Psoas muscle (tissue), 8 donors: ENCODE data around the gene SDSL. TPM values are rescaled to one million over a fixed set of nuclear protein-coding genes. Genes with fewer than 3 reads are reported as not detected.

Experiments
- ATAC-seq, 4 donors: fragments of 200-7000 bp; cut with Tn5 transposase; one replicate each; pipeline ENCODE4 v1.9.1; 2020; ENCODE audit warnings: moderate library complexity in 3 of 4, mild to moderate bottlenecking in 2 of 4
- DNase-seq, 2 donors: peaks; one replicate each; pipeline ENCODE4 v3.0.0-alpha.2; 2020
- H3K27ac ChIP-seq: fragments of 200-600 bp; one replicate; pipeline ENCODE4 v1.8.0; 2022
- H3K27me3 ChIP-seq, 3 donors: fragments of 200-600 bp in 1 of 3; one replicate each; pipeline versions ENCODE4 v1.6.1 to v1.8.0; 2013 to 2022; ENCODE audit warnings: low read length in 2 of 3, mild to moderate bottlenecking in 2 of 3, moderate library complexity in 1 of 3; ENCODE audit not compliant: insufficient read depth in 3 of 3
- H3K36me3 ChIP-seq, 2 donors: fragments of 200-600 bp in 1 of 2; one replicate each; pipeline versions ENCODE4 v1.6.1 to v1.8.0; 2013 to 2022; ENCODE audit warnings: low read depth in 1 of 2, mild to moderate bottlenecking in 1 of 2, moderate library complexity in 1 of 2; ENCODE audit not compliant: insufficient read depth in 1 of 2
- H3K4me1 ChIP-seq: fragments of 200-600 bp; one replicate; pipeline ENCODE4 v1.8.0; 2022
- H3K4me3 ChIP-seq: fragments of 200-600 bp; one replicate; pipeline ENCODE4 v1.8.0; 2022; ENCODE audit warnings: mild to moderate bottlenecking
- H3K9me3 ChIP-seq: fragments of 200-600 bp; one replicate; pipeline ENCODE4 v1.8.0; 2022
- CTCF ChIP-seq: fragments of 200-600 bp; IDR thresholded peaks from one replicate; pipeline ENCODE4 v1.8.0; 2022; ENCODE audit warnings: antibody characterized with exemption
- WGBS, 3 donors: extraction: QIAGEN DNeasy Blood & Tissue Kit; methylation state at CpG; one replicate each; pipeline versions ENCODE4 v1.1.6 to v1.1.7; 2013; 5-methylcytosine and 5-hydroxymethylcytosine counted together
- intact Hi-C, 2 donors: fragments of 100-400 bp; cut with DNase I; formaldehyde crosslinking; loops; one replicate each; pipeline versions ENCODE4 v1.11.0 to v1.14.2; 2022
- polyA plus RNA-seq, 3 donors: library from polyadenylated mRNA; stranded (reverse); fragments of 200-250 nt; gene quantifications; one replicate each; pipeline ENCODE4 v1.2.3, GENCODE V29; 2013
- total RNA-seq, 4 donors: library from RNA; stranded (reverse); fragmentation: NEBNext Ultra II Directional in 2 of 4; extraction: Animal tissue kit (Norgen Biotek cat#: 25700) in 2 of 4; gene quantifications; one replicate each; pipeline versions ENCODE4 v1.2.1 to v1.2.4, GENCODE V29; 2021 to 2023
- donor health status: healthy with polysubstance abuse.
- donor health status: DM: no; HTN: no; CAD: no; lungs with moderate emphysema.
- donor health status: Bipolar disorder and iron deficiency.
- donor health status: healthy.
- donor health status: DM: yes; HTN: yes; CAD: no.
- donor health status: DM: no; HTN: no; CAD: no.
- donor health status: DM: no; HTN: no; CAD: no.
- donor health status: DM: yes; HTN: yes; CAD: no.

Gene SDSL
- total and polyA plus RNA-seq, 7 donors = 0.48 to 6.0 (median 0.97) TPM

GRCh38 chr12:113463746-113464451, 41.7 kb downstream of the SDSL start:
- intact Hi-C loops = loop anchor here (2.0 to 5.0 kb wide), 3 partner anchors 397 to 449 kb away; no protein-coding TSS in a partner anchor
- ATAC-seq = no peak
- Histone ChIP-seq H3K27ac (no peak overlapping the region), H3K9me3 (no peaks in the 10 kb centered on the region), H3K4me1 (peaks cover 17% of the 10 kb centered on the region), H3K36me3 (no peaks in the 10 kb centered on the region), H3K4me3 (peak overlapping the region; percentile 41), H3K27me3 (peaks cover 5 to 91% (median 42%) of the 10 kb centered on the region in 3 donors)
- 1 to 2% (median 1%) methylated on average over 46 to 57 of the region's 57 CpGs for WGBS, 3 donors
- no peak for TF ChIP-seq CTCF
- no peak for DNase-seq

GRCh38 chr12:113464452-113464775, 42.2 kb downstream of the SDSL start:
- no peaks in the 10 kb centered on the region for H3K36me3 ChIP-seq
- peaks cover 17% of the 10 kb centered on the region for H3K4me1 ChIP-seq
- ATAC-seq (no peak), DNase-seq (no peak)
- no peak for TF ChIP-seq CTCF
- 1% methylated on average over 16 of the region's 16 CpGs for whole genome bisulfite sequencing, 3 donors
- intact Hi-C loops = loop anchor here (2.0 to 5.0 kb wide), 2 partner anchors 448 kb away; no protein-coding TSS in a partner anchor
- H3K27me3 ChIP-seq = peaks cover 6 to 93% (median 45%) of the 10 kb centered on the region in 3 donors
- H3K4me3 ChIP-seq = peak overlapping the region; percentile 41
- H3K27ac ChIP-seq = no peak overlapping the region
- no peaks in the 10 kb centered on the region for H3K9me3 ChIP-seq

- intact Hi-C loops = loop anchor here (2.0 to 5.0 kb wide), 2 partner anchors 447 to 448 kb away; no protein-coding TSS in a partner anchor
- Histone ChIP-seq H3K27me3 (peaks cover 6 to 93% (median 48%) of the 10 kb centered on the region in 3 donors), H3K4me3 (peak overlapping the region; percentile 40), H3K27ac (no peak overlapping the region), H3K4me1 (peaks cover 17% of the 10 kb centered on the region), H3K36me3 (no peaks in the 10 kb centered on the region), H3K9me3 (no peaks in the 10 kb centered on the region)
- DNase-seq (no peak), ATAC-seq (no peak)
- WGBS, 3 donors = 1 to 2% (median 2%) methylated on average over 54 to 64 of the region's 64 CpGs
- no peak for TF ChIP-seq CTCF
Observed at GRCh38 chr12:113464852-113465719, 42.9 kb downstream of the SDSL start.

- H3K9me3 ChIP-seq = no peaks in the 10 kb centered on the region
- no peaks in the 10 kb centered on the region for H3K36me3 ChIP-seq
- H3K4me3 ChIP-seq = no peak overlapping the region
- TF ChIP-seq CTCF = no peak
- 2 to 4% (median 2%) methylated on average over 13 of the region's 13 CpGs for WGBS, 3 donors
- DNase-seq (no peak), ATAC-seq (no peak)
- H3K4me1 ChIP-seq = peaks cover 17% of the 10 kb centered on the region
- H3K27ac ChIP-seq = no peak overlapping the region
- H3K27me3 ChIP-seq = peaks cover 9 to 100% (median 51%) of the 10 kb centered on the region in 3 donors
- intact Hi-C loops = loop anchor here in 1 of 2 donors (2.0 kb wide), 1 partner anchor 447 kb away; no protein-coding TSS in a partner anchor
Observed at GRCh38 chr12:113465808-113466453, 43.8 kb downstream of the SDSL start.
